ENCODE results near the gene XCL2.
A peak's percentile ranks its signal among the peaks of the same experiment; 100 is the strongest.
"Not testable (repeated sequence)": the region's sequence is repeated elsewhere in the genome, so short reads cannot be mapped to it uniquely, and the experiment has no call there.

XCL2 gene

DNA sequence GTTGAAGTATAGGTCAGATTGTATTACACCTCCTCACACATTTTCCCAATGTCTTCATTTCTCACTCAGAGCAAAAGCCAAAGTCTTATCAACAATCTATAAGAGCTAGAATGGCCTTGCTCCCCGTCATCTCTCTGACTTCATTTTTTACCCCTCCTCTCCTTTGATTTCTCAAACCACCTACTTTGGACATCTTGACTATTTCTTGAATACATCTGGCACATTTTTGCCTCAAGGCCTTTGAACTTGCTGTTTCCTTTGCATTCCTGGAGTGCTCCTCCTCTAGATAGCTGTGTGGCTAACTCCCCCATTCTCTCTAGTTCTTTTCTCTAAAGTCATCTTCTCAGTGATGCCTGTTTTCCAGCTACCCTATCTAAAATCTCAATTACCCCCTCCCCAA is 7.2 kb upstream of the XCL2 start:
- peaks cover 14% of the 10 kb centered on the region for H3K4me1 Mint-ChIP-seq
- H3K27ac Mint-ChIP-seq = no peak overlapping the region
- peaks cover 8% of the 10 kb centered on the region for H3K36me3 Mint-ChIP-seq
- CTCF ChIA-PET = no interaction called here
- H3K27me3 Mint-ChIP-seq = peaks cover 9% of the 10 kb centered on the region
- DNase-seq = no peak
- peaks cover 8% of the 10 kb centered on the region for H3K9me3 Mint-ChIP-seq
- no peak overlapping the region for H3K4me3 Mint-ChIP-seq

DNA sequence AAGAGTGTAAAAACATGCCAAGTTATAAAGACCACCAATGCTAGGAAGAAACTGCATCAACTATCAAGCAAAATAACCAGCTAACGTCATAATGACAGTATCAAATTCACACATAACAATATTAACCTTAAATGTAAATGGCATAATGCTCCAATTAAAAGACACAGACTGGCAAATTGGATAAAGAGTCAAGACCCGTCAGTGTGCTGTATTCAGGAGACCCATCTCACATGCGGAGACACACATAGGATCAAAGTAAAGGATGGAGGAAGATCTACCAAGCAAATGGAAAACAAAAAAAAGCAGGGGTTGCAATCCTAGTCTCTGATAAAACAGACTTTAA is 2.7 kb upstream of the XCL2 start:
- not testable (repeated sequence) for H3K36me3 Mint-ChIP-seq, H3K27me3 Mint-ChIP-seq, H3K4me1 Mint-ChIP-seq, DNase-seq, H3K9me3 Mint-ChIP-seq, H3K27ac Mint-ChIP-seq, H3K4me3 Mint-ChIP-seq
- CTCF ChIA-PET = interaction anchor here (0.9 to 1.4 kb wide), 2 partner anchors 8 to 32 kb away, joined by 3 to 4 read pairs; no protein-coding TSS in a partner anchor

DNA sequence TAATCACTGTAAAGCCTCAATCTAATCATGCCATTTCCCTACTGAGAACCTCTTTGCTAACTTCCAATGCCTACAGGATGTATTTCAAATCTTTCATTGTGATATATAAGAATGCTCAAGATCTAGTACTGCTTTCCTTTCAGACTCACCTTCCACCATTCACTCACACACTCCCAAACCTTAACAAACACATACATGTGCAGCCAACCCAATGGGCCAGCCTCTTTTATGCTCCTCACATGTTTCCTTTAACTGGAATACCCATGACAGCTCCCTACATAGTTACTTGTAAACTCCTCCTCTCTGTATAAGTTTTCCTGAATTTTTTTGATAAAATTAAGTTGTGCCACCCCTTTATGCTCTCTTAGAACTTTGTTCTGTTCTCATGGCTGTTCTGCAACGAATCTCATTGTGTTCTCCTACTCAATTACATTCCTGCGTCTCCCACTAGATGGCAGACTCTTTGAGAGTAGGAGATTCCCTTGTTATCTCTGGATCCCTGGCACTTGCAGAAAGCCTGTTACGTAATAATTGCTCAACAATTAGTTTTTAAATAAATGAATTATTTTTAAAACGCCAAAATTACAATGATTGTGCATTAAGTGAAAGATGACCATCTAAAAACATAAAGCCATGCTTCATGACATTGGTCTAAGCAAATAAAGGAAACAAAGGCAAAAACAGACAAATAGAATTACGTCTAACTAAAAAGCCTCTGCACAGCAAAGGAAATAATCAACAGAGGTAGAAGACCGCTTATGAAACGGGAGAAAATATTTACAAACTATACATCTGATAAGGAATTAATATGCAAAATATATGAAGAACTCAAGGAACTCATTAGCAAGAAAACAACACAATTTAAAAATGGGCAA is 2.1 kb upstream of the XCL2 start:
- not testable (repeated sequence) for DNase-seq, H3K36me3 Mint-ChIP-seq, H3K27me3 Mint-ChIP-seq, H3K27ac Mint-ChIP-seq, H3K4me1 Mint-ChIP-seq, H3K9me3 Mint-ChIP-seq, H3K4me3 Mint-ChIP-seq
- CTCF ChIA-PET = interaction anchor here (0.9 to 1.4 kb wide), 2 partner anchors 9 to 31 kb away, joined by 3 to 4 read pairs; no protein-coding TSS in a partner anchor

DNA sequence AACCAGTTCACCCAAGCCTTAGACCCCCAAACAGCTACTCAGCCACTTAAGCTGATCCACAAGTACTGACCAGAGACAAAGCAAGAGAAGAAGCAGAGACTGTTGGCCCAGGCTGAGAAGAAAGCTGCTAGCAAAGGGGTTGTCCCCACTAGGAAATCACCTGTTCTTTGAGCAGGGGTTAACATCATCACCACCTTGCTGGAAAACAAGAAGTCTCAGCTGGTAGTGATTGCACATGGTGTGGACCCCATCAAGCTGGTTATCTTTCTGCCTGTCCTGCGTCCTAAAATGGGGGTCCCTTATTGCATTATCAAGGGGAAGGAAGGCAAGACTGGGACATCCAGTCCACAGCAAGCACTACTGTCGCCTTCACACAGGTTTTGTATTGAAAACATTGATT is 819 bp downstream of the XCL2 start:
- H3K4me3 Mint-ChIP-seq, H3K4me1 Mint-ChIP-seq, H3K9me3 Mint-ChIP-seq, DNase-seq, H3K27me3 Mint-ChIP-seq, H3K27ac Mint-ChIP-seq: not testable (repeated sequence)
- CTCF ChIA-PET = interaction anchor here (0.6 kb wide), 1 partner anchor 93 kb away, joined by 3 read pairs; no protein-coding TSS in a partner anchor
- peaks cover 15% of the 10 kb centered on the region for H3K36me3 Mint-ChIP-seq

DNA sequence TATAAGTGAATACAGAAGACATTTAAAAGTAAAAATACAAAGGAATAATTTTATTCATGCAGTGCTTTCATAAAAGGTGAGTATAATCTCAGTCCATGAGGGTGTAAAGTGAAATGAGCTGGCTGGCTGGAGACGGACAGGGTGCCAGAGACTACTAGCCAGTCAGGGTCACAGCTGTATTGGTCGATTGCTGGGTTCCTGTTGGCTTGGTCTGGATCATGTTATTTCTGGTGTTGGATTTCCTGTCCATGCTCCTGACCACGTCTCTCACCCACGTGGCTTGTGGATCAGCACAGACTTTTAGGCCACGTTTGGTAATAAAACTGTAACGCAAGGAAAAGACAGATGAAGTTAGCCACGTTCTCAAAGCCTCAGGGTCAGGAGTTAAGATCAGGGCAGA is 3.0 kb downstream of the XCL2 start:
- H3K27ac Mint-ChIP-seq, CTCF ChIA-PET, DNase-seq, H3K4me3 Mint-ChIP-seq, H3K27me3 Mint-ChIP-seq: not testable (repeated sequence)
- Mint-ChIP-seq H3K4me1 (peaks cover 23% of the 10 kb centered on the region), H3K36me3 (peaks cover 27% of the 10 kb centered on the region), H3K9me3 (peaks cover 18% of the 10 kb centered on the region)

DNA sequence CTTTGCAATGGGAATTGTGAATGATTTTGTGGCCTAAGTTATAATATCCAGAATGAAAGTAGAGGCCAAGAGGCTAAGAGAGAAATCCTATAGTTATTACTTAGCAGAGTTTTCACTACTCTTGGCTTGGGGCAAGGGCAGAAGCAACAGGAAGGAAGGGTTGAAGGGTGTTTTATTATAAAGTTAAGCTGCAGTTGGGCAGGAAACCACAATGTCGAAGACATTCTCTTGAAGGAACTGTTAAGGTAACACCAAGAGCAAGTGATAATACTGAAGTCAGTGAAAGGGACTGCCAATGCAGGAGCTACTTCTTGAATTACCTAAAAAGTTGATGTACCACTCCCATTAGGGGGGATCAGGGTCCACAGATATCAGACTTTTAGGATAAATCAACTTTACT is 8.3 kb downstream of the XCL2 start:
- Mint-ChIP-seq H3K36me3 (peaks cover 27% of the 10 kb centered on the region), H3K27me3 (no peaks in the 10 kb centered on the region), H3K4me3 (peak overlapping the region; percentile 64), H3K9me3 (peaks cover 18% of the 10 kb centered on the region), H3K4me1 (peaks cover 74% of the 10 kb centered on the region), H3K27ac (peak overlapping the region; percentile 87)
- peak; percentile 50 for DNase-seq
- CTCF ChIA-PET = interaction anchor here (0.7 to 1.0 kb wide), 3 partner anchors 8 to 94 kb away, joined by 3 to 4 read pairs (median 3); no protein-coding TSS in a partner anchor

DNA sequence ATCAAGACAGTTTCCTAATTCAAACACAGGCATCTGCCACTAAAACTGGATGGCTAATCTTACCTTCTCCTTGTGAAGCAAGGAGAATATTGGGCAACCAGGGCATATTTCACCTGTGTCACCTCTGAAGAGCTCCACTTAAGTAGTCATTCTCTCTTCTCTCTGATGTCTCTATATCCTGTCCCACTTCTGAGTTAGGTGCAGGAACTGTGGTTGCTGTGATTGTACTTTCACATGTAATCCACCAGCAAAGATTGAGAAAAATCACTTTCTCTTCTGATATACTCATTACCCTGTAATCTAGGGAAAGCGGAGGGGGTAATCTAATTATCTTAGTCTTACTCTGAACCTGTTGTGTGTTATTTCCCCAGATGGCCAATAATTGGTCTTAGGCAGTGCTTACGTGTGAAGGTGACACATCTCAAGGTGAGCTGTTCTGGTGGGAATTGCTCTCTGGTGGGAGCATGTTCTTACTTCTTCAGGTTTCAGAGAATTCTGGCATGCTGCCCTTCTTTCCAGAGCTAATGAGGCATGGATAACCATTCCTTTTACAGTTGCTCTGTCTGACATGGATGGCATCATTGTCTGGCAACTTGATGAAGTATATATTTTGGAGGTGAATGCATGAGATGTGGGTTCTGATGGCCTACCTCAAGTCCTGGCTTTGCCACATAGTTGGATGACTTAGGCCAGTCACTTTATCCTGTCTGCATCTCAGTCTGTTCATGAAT is 12.0 kb downstream of the XCL2 start:
- peak overlapping the region; percentile 55 for H3K27ac Mint-ChIP-seq
- H3K36me3 Mint-ChIP-seq = peaks cover 6% of the 10 kb centered on the region
- CTCF ChIA-PET = interaction anchor here (1.1 kb wide), 1 partner anchor 18 kb away, joined by 3 read pairs; no protein-coding TSS in a partner anchor
- H3K9me3 Mint-ChIP-seq = peaks cover 4% of the 10 kb centered on the region
- peak; percentile 56 for DNase-seq
- no peaks in the 10 kb centered on the region for H3K27me3 Mint-ChIP-seq
- peaks cover 71% of the 10 kb centered on the region for H3K4me1 Mint-ChIP-seq
- H3K4me3 Mint-ChIP-seq = no peak overlapping the region

DNA sequence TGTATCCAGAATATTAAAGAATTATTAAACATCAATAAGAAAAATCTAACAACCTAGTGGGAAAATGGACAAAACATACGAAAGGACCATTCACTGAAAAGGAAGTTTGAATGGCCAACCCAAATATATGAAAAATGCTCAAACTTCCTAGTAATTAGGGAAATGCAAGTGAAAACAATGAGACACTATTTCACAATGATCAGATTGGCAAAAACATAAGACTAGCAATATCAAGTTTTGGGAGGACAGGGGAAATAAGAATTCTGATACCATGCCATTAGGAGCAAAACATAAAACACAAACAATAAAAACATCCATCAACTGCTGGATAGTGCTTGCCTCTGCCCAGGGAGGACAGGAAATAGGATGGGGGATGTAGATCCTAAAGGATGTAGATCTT is 14.3 kb downstream of the XCL2 start:
- H3K9me3 Mint-ChIP-seq = peaks cover under 1% of the 10 kb centered on the region
- H3K36me3 Mint-ChIP-seq = peaks cover 3% of the 10 kb centered on the region
- no peak overlapping the region for H3K4me3 Mint-ChIP-seq
- peaks cover 49% of the 10 kb centered on the region for H3K4me1 Mint-ChIP-seq
- DNase-seq = no peak
- CTCF ChIA-PET = no interaction called here
- no peak overlapping the region for H3K27ac Mint-ChIP-seq
- H3K27me3 Mint-ChIP-seq = no peaks in the 10 kb centered on the region

DNA sequence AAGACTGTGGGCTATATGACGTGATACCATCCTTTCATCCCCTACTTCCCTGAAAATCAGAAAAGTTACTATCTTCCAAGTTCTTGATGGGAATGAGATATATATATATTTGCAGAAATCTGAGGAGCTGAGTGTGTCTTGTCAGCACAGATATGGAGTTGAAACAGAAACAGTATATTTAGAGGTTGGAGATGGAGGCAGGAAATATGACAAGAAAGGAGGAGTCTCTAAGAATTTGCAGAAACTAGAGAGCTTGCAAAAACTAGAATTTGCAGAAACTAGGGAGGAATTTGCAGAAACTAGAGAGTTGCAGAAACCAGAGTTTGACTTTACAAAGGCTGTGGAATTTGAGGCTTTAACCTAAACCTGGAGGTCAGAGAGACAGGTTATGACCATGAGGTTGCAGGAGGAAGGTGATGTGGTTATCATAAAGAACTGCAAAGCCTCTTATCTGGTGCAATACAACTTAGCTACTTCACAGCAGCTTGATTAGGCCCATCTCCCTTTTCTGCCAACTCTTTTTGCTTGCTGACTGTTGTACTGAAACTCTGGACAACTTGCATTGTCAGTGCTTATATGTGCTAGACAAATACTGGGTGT is 22.3 kb downstream of the XCL2 start:
- CTCF ChIA-PET = interaction anchor here (0.8 to 1.6 kb wide), 7 partner anchors 9 to 82 kb away, joined by 3 to 7 read pairs (median 3); no protein-coding TSS in a partner anchor
- H3K27me3 Mint-ChIP-seq = no peaks in the 10 kb centered on the region
- peak overlapping the region; percentile 89 for H3K27ac Mint-ChIP-seq
- H3K4me1 Mint-ChIP-seq = peaks cover 54% of the 10 kb centered on the region
- peak; percentile 25 for DNase-seq
- peaks cover 27% of the 10 kb centered on the region for H3K36me3 Mint-ChIP-seq
- H3K9me3 Mint-ChIP-seq = peaks cover 21% of the 10 kb centered on the region
- H3K4me3 Mint-ChIP-seq = peak overlapping the region; percentile 10

DNA sequence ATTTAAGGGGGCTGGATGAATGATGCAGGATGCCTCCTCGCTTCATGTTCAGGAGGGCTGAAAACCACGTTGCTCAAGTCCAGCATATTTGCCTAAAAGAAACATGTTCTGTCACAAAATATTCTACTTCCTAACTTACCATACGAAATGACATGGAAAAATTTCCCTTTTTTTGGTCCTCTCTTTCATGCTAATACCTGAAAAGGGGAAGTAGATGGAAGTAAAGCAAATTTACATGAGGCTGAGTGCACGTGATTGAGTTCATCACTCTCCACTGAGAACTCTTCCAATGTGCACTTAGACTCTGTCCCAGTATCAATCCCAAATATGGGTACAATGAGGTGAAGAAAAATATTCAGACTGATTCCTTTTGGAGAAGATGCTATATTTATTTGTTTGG is 23.0 kb downstream of the XCL2 start:
- Mint-ChIP-seq H3K9me3 (peaks cover 21% of the 10 kb centered on the region), H3K4me1 (peaks cover 54% of the 10 kb centered on the region), H3K4me3 (peak overlapping the region; percentile 14), H3K27me3 (no peaks in the 10 kb centered on the region), H3K36me3 (peaks cover 27% of the 10 kb centered on the region), H3K27ac (peak overlapping the region; percentile 89)
- CTCF ChIA-PET = interaction anchor here (1.0 to 1.6 kb wide), 4 partner anchors 11 to 178 kb away, joined by 3 to 4 read pairs (median 3); no protein-coding TSS in a partner anchor
- no peak for DNase-seq

DNA sequence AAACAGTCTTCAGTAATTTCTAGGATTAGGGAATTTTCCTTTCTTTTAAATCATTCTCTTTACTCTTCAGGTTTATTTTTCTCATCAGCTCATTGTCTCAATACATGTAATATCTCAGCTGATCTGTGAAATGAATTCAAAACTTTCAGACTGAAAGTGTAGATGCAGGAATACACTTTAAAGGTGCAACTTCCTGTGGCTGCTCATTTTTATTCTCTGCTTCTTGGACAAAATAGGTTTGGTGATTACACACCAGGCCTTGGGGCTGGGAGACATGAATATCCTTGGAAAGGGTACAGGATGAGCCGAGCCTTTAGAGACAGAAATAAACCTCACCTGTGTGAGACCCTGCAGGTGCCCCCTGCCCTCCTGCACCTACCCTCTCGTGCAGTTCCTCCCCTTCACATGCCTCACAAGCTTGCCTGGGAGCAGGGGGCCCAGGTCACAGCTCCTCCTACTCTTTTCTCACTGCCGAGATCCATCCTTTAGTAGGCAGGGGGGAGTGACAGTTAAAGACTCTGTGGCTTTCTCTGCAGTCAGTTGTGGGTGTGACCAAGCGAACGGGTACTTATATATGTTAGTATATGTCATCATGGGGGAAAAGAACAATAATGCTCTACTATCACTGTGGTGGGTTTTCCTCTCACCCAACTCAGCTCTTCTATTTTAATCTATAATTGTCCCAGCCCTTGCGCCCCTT is 23.6 kb downstream of the XCL2 start:
- Mint-ChIP-seq H3K36me3 (peaks cover 25% of the 10 kb centered on the region), H3K4me1 (peaks cover 58% of the 10 kb centered on the region), H3K27ac (peak overlapping the region; percentile 89), H3K4me3 (peak overlapping the region; percentile 14), H3K27me3 (no peaks in the 10 kb centered on the region), H3K9me3 (peaks cover 21% of the 10 kb centered on the region)
- CTCF ChIA-PET = interaction anchor here (0.6 to 1.3 kb wide), 4 partner anchors 14 to 413 kb away, joined by 3 read pairs; no protein-coding TSS in a partner anchor
- peak; percentile 54 for DNase-seq

DNA sequence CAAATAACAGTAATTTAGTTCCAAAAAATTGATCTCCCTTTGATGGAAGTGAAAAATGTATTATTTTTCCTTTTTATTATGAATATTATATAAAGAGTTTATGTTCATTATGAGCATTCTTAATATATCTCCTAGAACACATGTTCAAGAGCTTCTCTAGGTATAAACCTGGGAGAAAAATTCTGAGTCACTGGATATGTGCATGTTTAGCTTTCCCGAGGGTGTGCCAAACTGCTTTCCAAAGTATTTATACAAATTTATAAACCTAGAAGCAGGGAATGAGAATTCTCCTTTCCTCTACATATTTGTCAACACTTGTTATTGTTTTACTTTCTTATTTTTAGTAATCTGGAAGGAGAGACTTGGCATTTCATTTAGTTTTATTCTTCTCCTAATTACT is 25.0 kb downstream of the XCL2 start:
- H3K4me3 Mint-ChIP-seq = no peak overlapping the region
- no peak for DNase-seq
- no peak overlapping the region for H3K27ac Mint-ChIP-seq
- H3K27me3 Mint-ChIP-seq = no peaks in the 10 kb centered on the region
- peaks cover 17% of the 10 kb centered on the region for H3K36me3 Mint-ChIP-seq
- peaks cover 71% of the 10 kb centered on the region for H3K4me1 Mint-ChIP-seq
- peaks cover 13% of the 10 kb centered on the region for H3K9me3 Mint-ChIP-seq
- CTCF ChIA-PET = interaction anchor here (1.5 kb wide), 1 partner anchor 12 kb away, joined by 3 read pairs; no protein-coding TSS in a partner anchor

DNA sequence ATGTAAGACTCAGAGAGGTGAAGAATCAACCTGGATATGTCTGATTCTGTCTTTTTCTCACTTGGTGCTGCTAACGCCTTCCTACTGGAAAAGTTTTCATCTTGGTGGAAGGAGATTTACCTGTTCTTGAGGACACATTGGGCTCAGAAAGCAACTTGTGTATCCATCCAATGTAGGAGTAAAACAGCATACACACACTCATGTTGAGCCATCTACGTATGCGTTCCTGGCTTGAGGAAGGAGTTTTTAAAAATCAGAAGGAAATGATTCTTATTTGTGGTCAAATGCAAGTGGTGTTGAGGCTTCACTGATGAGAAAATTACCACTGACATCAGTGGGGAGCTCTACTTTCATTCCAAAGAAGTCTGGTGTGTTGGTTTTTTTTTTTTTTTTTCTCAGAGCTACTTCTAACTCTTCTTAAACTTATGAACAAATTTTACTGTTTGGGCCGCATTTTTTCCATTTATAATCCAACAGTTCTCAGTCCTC is 25.6 kb downstream of the XCL2 start:
- no peak overlapping the region for H3K4me3 Mint-ChIP-seq

More for the DNA sequence above, 25.6 kb downstream of the XCL2 start:
- H3K27ac Mint-ChIP-seq = no peak overlapping the region
- peaks cover 11% of the 10 kb centered on the region for H3K9me3 Mint-ChIP-seq
- H3K4me1 Mint-ChIP-seq = peaks cover 76% of the 10 kb centered on the region
- DNase-seq = no peak
- peaks cover 15% of the 10 kb centered on the region for H3K36me3 Mint-ChIP-seq
- CTCF ChIA-PET = interaction anchor here (0.6 to 1.5 kb wide), 4 partner anchors 9 to 850 kb away, joined by 3 to 6 read pairs (median 3); no protein-coding TSS in a partner anchor
- H3K27me3 Mint-ChIP-seq = no peaks in the 10 kb centered on the region

Measured in activated naive CD4-positive, alpha-beta T cell treated with anti-CD3 and anti-CD28 coated beads, Interleukin-2, amount 10 ng/mL, durations not matched to agents 7 days and 5 days (primary cell).